WERI-Rb-1 (cell line): ENCODE results near the gene B2M.
A peak's percentile ranks its signal among the peaks of the same experiment; 100 is the strongest.
"Not testable (repeated sequence)": the region's sequence is repeated elsewhere in the genome, so short reads cannot be mapped to it uniquely, and the experiment has no call there.

Experiments
- DNase-seq: peaks from one replicate; pipeline ENCODE4 v3.0.0-alpha.2; 2020
- H3K27ac ChIP-seq: fragments of 250-450 bp; sonication (Bioruptor Pico); 2 replicates; pipeline ENCODE4 v1.5.1; 2020; ENCODE audit warnings: mild to moderate bottlenecking, moderate library complexity
- H3K27me3 ChIP-seq: fragments of 250-450 bp; sonication (Bioruptor Pico); 2 replicates; pipeline ENCODE4 v1.5.1; 2021; ENCODE audit warnings: mild to moderate bottlenecking, low read depth, moderate library complexity; ENCODE audit not compliant: insufficient read depth, severe bottlenecking
- H3K36me3 ChIP-seq: fragments of 250-450 bp; sonication (Bioruptor Pico); 2 replicates; pipeline ENCODE4 v1.5.1; 2020; ENCODE audit warnings: mild to moderate bottlenecking, moderate library complexity
- H3K4me3 ChIP-seq: 2 replicates; pipeline ENCODE4 v1.5.1; 2011; ENCODE audit warnings: low read depth, mild to moderate bottlenecking, control low read depth, low read length
- H3K9me3 ChIP-seq: fragments of 250-450 bp; sonication (Bioruptor Pico); 2 replicates; pipeline ENCODE4 v1.5.1; 2021; ENCODE audit warnings: mild to moderate bottlenecking, moderate library complexity; ENCODE audit not compliant: severe bottlenecking
- CTCF ChIP-seq: IDR thresholded peaks from 2 replicates; pipeline ENCODE4 v1.5.1; 2011; ENCODE audit warnings: low read depth, mild to moderate bottlenecking, control low read depth, inconsistent platforms, low read length

Gene B2M

GRCh38 chr15:44720460-44721176 lies 9.3 kb downstream of the B2M start:
- H3K36me3 ChIP-seq, result peaks cover 19% of the 10 kb centered on the region
- H3K9me3 ChIP-seq, result no peaks in the 10 kb centered on the region
- no peak overlapping the region for H3K27ac ChIP-seq
- no peaks in the 10 kb centered on the region for H3K27me3 ChIP-seq
- H3K4me3 ChIP-seq, result no peak overlapping the region
- no peak for DNase-seq
- TF ChIP-seq CTCF, result no peak

- DNase-seq, result no peak
- no peak overlapping the region for H3K27ac ChIP-seq
- no peaks in the 10 kb centered on the region for H3K9me3 ChIP-seq
- H3K36me3 ChIP-seq, result peaks cover 8% of the 10 kb centered on the region
- TF ChIP-seq CTCF, result no peak
- H3K27me3 ChIP-seq, result no peaks in the 10 kb centered on the region
- H3K4me3 ChIP-seq, result no peak overlapping the region
These were observed 10.7 kb downstream of the B2M start for GRCh38 chr15:44722011-44722410.

GRCh38 chr15:44726136-44726535 lies 14.8 kb downstream of the B2M start:
- Histone ChIP-seq H3K9me3 (no peaks in the 10 kb centered on the region), H3K36me3 (no peaks in the 10 kb centered on the region), H3K27ac (no peak overlapping the region), H3K4me3 (no peak overlapping the region), H3K27me3 (no peaks in the 10 kb centered on the region)
- TF ChIP-seq CTCF, result no peak
- DNase-seq, result no peak

- no peak for DNase-seq
- Histone ChIP-seq H3K27me3 (no peaks in the 10 kb centered on the region), H3K9me3 (no peaks in the 10 kb centered on the region), H3K36me3 (no peaks in the 10 kb centered on the region), H3K27ac (no peak overlapping the region), H3K4me3 (no peak overlapping the region)
- TF ChIP-seq CTCF, result no peak
These were observed 15.5 kb downstream of the B2M start for GRCh38 chr15:44726568-44727484.

GRCh38 chr15:44727485-44728231 lies 16.3 kb downstream of the B2M start:
- no peak for TF ChIP-seq CTCF
- Histone ChIP-seq H3K27ac (no peak overlapping the region), H3K27me3 (no peaks in the 10 kb centered on the region), H3K36me3 (no peaks in the 10 kb centered on the region), H3K4me3 (no peak overlapping the region), H3K9me3 (no peaks in the 10 kb centered on the region)
- no peak for DNase-seq

GRCh38 chr15:44728232-44728575 lies 16.9 kb downstream of the B2M start:
- H3K27ac ChIP-seq, result peak overlapping the region; percentile 70
- not testable (repeated sequence) for H3K27me3 ChIP-seq

More at GRCh38 chr15:44728232-44728575, 16.9 kb downstream of the B2M start:
- DNase-seq, H3K36me3 ChIP-seq, H3K9me3 ChIP-seq: not testable (repeated sequence)
- H3K4me3 ChIP-seq, result peak overlapping the region; percentile 75
